Right lobe of liver (tissue), 4 donors: ENCODE data around the gene GPX7.

Source experiments
- POLR2A ChIP-seq: fragments of 450-650 bp; IDR thresholded peaks from one replicate; pipeline ENCODE4 v1.6.1; 2017; ENCODE audit warnings: antibody characterized with exemption, mild to moderate bottlenecking
- TF ChIP-seq, protein P1 (sequence below), 4 donors: fragments of 200-600 bp in 3 of 4; fragments of 450-650 bp in 1 of 4; IDR thresholded peaks; one replicate each; pipeline versions ENCODE4 v1.5.1 to v1.8.0; 2016 to 2022; ENCODE audit warnings: antibody characterized with exemption in 4 of 4, mild to moderate bottlenecking in 2 of 4
- donor health status: DM: no; HTN: no; CAD: no.
- donor health status: DM: no; HTN: no; CAD: no.
- donor health status: DM: no; HTN: yes; CAD: no.

DNA sequence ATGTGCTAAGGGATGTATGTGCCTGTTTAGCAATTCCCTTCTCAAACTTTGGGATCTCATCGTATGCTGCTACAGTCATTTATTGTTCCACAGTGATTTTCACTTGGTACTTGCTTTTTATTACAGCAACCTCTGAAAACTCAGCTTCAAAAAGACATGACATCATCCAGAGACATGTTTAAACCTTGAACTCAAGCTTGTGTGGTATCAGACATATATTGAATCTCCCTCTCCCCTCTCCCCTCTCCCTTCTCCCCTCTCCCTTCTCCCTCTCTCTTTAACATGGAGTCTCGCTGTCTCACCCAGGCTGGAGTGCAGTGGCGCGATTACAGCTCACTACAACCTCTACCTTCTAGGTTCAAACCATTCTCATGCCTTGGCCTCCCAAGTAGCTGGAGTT lies 29.8 kb upstream of the GPX7 start:
- TF ChIP-seq, protein P1, sequence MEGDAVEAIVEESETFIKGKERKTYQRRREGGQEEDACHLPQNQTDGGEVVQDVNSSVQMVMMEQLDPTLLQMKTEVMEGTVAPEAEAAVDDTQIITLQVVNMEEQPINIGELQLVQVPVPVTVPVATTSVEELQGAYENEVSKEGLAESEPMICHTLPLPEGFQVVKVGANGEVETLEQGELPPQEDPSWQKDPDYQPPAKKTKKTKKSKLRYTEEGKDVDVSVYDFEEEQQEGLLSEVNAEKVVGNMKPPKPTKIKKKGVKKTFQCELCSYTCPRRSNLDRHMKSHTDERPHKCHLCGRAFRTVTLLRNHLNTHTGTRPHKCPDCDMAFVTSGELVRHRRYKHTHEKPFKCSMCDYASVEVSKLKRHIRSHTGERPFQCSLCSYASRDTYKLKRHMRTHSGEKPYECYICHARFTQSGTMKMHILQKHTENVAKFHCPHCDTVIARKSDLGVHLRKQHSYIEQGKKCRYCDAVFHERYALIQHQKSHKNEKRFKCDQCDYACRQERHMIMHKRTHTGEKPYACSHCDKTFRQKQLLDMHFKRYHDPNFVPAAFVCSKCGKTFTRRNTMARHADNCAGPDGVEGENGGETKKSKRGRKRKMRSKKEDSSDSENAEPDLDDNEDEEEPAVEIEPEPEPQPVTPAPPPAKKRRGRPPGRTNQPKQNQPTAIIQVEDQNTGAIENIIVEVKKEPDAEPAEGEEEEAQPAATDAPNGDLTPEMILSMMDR (IDR thresholded peaks at IDR 0.05), result no peak
- no peak for TF ChIP-seq POLR2A
